Endothelial cell of umbilical vein (primary cell): Measurements from ENCODE around the gene MTM1.

Experiments
- EZH2 ChIP-seq: IDR thresholded peaks from 2 replicates; pipeline ENCODE4 v1.6.1; 2012; ENCODE audit warnings: borderline replicate concordance, low read depth, mild to moderate bottlenecking, moderate library complexity, low read length, inconsistent platforms; ENCODE audit not compliant: severe bottlenecking
- FOS ChIP-seq: IDR thresholded peaks from 2 replicates; pipeline ENCODE4 v1.6.1; 2011; ENCODE audit warnings: mild to moderate bottlenecking, low read length, moderate library complexity, borderline replicate concordance; ENCODE audit not compliant: insufficient read depth
- GATA2 ChIP-seq: IDR thresholded peaks from 2 replicates; pipeline ENCODE4 v1.7.0; 2011; ENCODE audit warnings: low read depth, mild to moderate bottlenecking, moderate library complexity, mixed read lengths, low read length; ENCODE audit not compliant: insufficient read length, insufficient read depth
- MYC ChIP-seq: IDR thresholded peaks from one replicate; pipeline ENCODE4 v1.6.1; 2011; ENCODE audit warnings: mild to moderate bottlenecking, low read depth, low read length
- POLR2A ChIP-seq: IDR thresholded peaks from 2 replicates; pipeline ENCODE4 v1.6.1; 2012; ENCODE audit warnings: low read depth, mild to moderate bottlenecking, control low read depth, low read length
- POLR2AphosphoS5 ChIP-seq: IDR thresholded peaks from 2 replicates; pipeline ENCODE4 v1.6.1; 2012; ENCODE audit warnings: low read depth, mild to moderate bottlenecking, control low read depth, low read length, moderate library complexity; ENCODE audit not compliant: insufficient read depth
- TF ChIP-seq, protein P1 (sequence below), 2 donors: IDR thresholded peaks; 1 replicate in 1 of 2; 2 replicates in 1 of 2; pipeline ENCODE4 v1.5.1; 2011; ENCODE audit warnings: low read length in 2 of 2, mild to moderate bottlenecking in 2 of 2, moderate library complexity in 2 of 2, control low read depth in 1 of 2, inconsistent platforms in 1 of 2, low read depth in 1 of 2; ENCODE audit not compliant: insufficient read depth in 1 of 2; ENCODE audit errors: extremely low read depth in 1 of 2
- TF ChIP-seq, protein P2 (sequence below): IDR thresholded peaks from 2 replicates; pipeline ENCODE4 v1.6.1; 2011; ENCODE audit not compliant: insufficient read depth, insufficient read length

DNA sequence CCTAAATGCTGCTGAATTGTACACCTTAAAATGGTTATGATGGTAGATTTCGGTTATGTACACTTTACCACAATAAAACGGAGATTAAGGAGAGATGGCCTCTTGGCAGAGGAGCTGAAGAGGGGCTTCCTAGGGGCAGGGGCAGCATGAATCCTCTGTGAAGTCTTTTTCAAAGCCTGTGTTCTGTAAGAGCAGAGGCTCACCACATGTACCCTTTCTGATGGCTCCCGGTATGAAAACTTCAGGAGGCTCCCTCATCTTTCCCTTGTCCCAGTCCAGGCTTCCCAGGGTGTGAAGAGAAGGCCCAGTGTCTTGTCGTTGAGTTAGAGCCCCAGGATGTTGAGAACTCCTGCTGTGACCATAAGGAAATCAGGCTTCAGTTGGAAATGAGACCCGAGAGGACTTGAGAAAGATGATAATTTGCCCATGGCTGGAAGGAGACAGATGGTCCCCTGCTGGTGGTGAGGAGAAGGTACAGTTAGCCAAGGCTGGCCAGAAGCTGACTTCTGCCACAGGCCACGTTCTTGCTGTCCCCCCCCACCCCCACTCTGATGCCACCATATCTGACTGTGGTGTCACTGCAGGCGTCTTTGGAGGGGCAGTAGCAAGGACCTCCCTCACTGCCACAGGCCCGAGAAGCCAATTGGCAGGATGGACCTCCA is 31.8 kb upstream of the MTM1 start:
- TF ChIP-seq, protein P1, sequence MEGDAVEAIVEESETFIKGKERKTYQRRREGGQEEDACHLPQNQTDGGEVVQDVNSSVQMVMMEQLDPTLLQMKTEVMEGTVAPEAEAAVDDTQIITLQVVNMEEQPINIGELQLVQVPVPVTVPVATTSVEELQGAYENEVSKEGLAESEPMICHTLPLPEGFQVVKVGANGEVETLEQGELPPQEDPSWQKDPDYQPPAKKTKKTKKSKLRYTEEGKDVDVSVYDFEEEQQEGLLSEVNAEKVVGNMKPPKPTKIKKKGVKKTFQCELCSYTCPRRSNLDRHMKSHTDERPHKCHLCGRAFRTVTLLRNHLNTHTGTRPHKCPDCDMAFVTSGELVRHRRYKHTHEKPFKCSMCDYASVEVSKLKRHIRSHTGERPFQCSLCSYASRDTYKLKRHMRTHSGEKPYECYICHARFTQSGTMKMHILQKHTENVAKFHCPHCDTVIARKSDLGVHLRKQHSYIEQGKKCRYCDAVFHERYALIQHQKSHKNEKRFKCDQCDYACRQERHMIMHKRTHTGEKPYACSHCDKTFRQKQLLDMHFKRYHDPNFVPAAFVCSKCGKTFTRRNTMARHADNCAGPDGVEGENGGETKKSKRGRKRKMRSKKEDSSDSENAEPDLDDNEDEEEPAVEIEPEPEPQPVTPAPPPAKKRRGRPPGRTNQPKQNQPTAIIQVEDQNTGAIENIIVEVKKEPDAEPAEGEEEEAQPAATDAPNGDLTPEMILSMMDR (IDR thresholded peaks at IDR 0.05; ENCODE audit: extremely low read depth in 1 of 2, insufficient read depth in 1 of 2, low read depth in 1 of 2, low read length in 2 of 2), result peak in 1 of 2 donors; percentile 36
- no peak for TF ChIP-seq POLR2A
- TF ChIP-seq POLR2AphosphoS5, result no peak
- no peak for TF ChIP-seq MYC
- TF ChIP-seq, protein P2, sequence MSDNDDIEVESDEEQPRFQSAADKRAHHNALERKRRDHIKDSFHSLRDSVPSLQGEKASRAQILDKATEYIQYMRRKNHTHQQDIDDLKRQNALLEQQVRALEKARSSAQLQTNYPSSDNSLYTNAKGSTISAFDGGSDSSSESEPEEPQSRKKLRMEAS, result no peak
- no peak for TF ChIP-seq EZH2
- no peak for TF ChIP-seq GATA2
- no peak for TF ChIP-seq FOS
